SK-N-SH treated with all-trans-retinoic acid at 6 μM for 48 hours (cell line): ENCODE measurements around the gene NEGR1.

Source experiments
- ATAC-seq: fragments of 200-7000 bp; cut with Tn5 transposase; 3 replicates; pipeline ENCODE4 v1.9.1; 2020; ENCODE audit warnings: mild to moderate bottlenecking, moderate library complexity
- ARNTL ChIP-seq: fragments of 450-650 bp; formaldehyde crosslinking; IDR thresholded peaks from 2 replicates; pipeline ENCODE4 v1.5.0; 2020; ENCODE audit warnings: low read depth, mild to moderate bottlenecking, moderate library complexity, borderline replicate concordance
- BACH2 ChIP-seq: fragments of 250-450 bp; sonication (Bioruptor Pico); IDR thresholded peaks from 2 replicates; pipeline ENCODE4 v1.9.0; 2021; ENCODE audit warnings: mild to moderate bottlenecking, borderline replicate concordance
- CSDC2 ChIP-seq: fragments of 250-450 bp; sonication (Bioruptor Pico); IDR thresholded peaks from 2 replicates; pipeline ENCODE4 v1.5.0; 2020; ENCODE audit warnings: mild to moderate bottlenecking, moderate library complexity
- GLIS3 ChIP-seq: fragments of 250-450 bp; sonication (Bioruptor Pico); IDR thresholded peaks from 2 replicates; pipeline ENCODE4 v1.5.0; 2020; ENCODE audit warnings: mild to moderate bottlenecking, moderate library complexity
- ISL1 ChIP-seq: fragments of 250-450 bp; sonication (Bioruptor Pico); IDR thresholded peaks from 2 replicates; pipeline ENCODE4 v2.1.2; 2022; ENCODE audit warnings: mild to moderate bottlenecking, moderate library complexity
- OSR1 ChIP-seq: fragments of 250-450 bp; sonication (Bioruptor Pico); IDR thresholded peaks from 2 replicates; pipeline ENCODE4 v1.8.0; 2022; ENCODE audit warnings: moderate library complexity, mild to moderate bottlenecking, inconsistent platforms
- PPARA ChIP-seq: fragments of 250-450 bp; sonication (Bioruptor Pico); IDR thresholded peaks from 2 replicates; pipeline ENCODE4 v1.5.0; 2020; ENCODE audit warnings: mild to moderate bottlenecking, borderline replicate concordance
- RARB ChIP-seq: fragments of 250-450 bp; sonication (Bioruptor Pico); IDR thresholded peaks from 2 replicates; pipeline ENCODE4 v1.8.0; 2021; ENCODE audit warnings: mild to moderate bottlenecking, moderate library complexity
- SNAI2 ChIP-seq: fragments of 250-450 bp; sonication (Bioruptor Pico); IDR thresholded peaks from 2 replicates; pipeline ENCODE4 v1.5.0; 2020; ENCODE audit warnings: mild to moderate bottlenecking, moderate library complexity
- TCF4 ChIP-seq: fragments of 250-450 bp; sonication (Bioruptor Pico); IDR thresholded peaks from 2 replicates; pipeline ENCODE4 v1.8.0; 2021; ENCODE audit warnings: mild to moderate bottlenecking, moderate library complexity, borderline replicate concordance
- TOX ChIP-seq: fragments of 250-450 bp; sonication (Bioruptor Pico); IDR thresholded peaks from 2 replicates; pipeline ENCODE4 v1.8.0; 2021; ENCODE audit warnings: mild to moderate bottlenecking, moderate library complexity, borderline replicate concordance
- ZC3H10 ChIP-seq: fragments of 250-450 bp; sonication (Bioruptor Pico); IDR thresholded peaks from 2 replicates; pipeline ENCODE4 v1.5.1; 2021; ENCODE audit warnings: mild to moderate bottlenecking, moderate library complexity
- ZFP3 ChIP-seq: fragments of 250-450 bp; sonication (Bioruptor Pico); IDR thresholded peaks from 2 replicates; pipeline ENCODE4 v1.5.0; 2020; ENCODE audit warnings: mild to moderate bottlenecking, moderate library complexity
- ZFP30 ChIP-seq: fragments of 450-650 bp; formaldehyde crosslinking; IDR thresholded peaks from 2 replicates; pipeline ENCODE4 v1.5.0; 2022; ENCODE audit warnings: mild to moderate bottlenecking, moderate library complexity
- ZNF565 ChIP-seq: fragments of 450-650 bp; formaldehyde crosslinking; conservative IDR thresholded peaks from 2 replicates; pipeline ENCODE4 v1.5.0; 2020; ENCODE audit warnings: low read depth, mild to moderate bottlenecking, moderate library complexity
- ZNF70 ChIP-seq: fragments of 450-650 bp; formaldehyde crosslinking; IDR thresholded peaks from 2 replicates; pipeline ENCODE4 v1.5.0; 2020; ENCODE audit warnings: mild to moderate bottlenecking, moderate library complexity
- ZNF8 ChIP-seq: fragments of 450-650 bp; formaldehyde crosslinking; IDR thresholded peaks from 2 replicates; pipeline ENCODE4 v1.5.0; 2020; ENCODE audit warnings: mild to moderate bottlenecking, moderate library complexity
- TF ChIP-seq, protein P1 (sequence below): fragments of 250-450 bp; sonication (Bioruptor Pico); IDR thresholded peaks from 2 replicates; pipeline ENCODE4 v1.8.0; 2021; ENCODE audit warnings: low read depth, mild to moderate bottlenecking, moderate library complexity, borderline replicate concordance
- TF ChIP-seq, protein P2 (sequence below): fragments of 250-450 bp; sonication (Bioruptor Pico); IDR thresholded peaks from 2 replicates; pipeline ENCODE4 v1.5.1; 2021; ENCODE audit warnings: mild to moderate bottlenecking, moderate library complexity
- TF ChIP-seq, protein P3 (sequence below): fragments of 250-450 bp; sonication (Bioruptor Pico); IDR thresholded peaks from 2 replicates; pipeline ENCODE4 v1.8.0; 2020; ENCODE audit warnings: mild to moderate bottlenecking, moderate library complexity, borderline replicate concordance
- TF ChIP-seq, protein P4 (sequence below): fragments of 250-450 bp; sonication (Bioruptor Pico); IDR thresholded peaks from 2 replicates; pipeline ENCODE4 v1.5.0; 2020; ENCODE audit warnings: mild to moderate bottlenecking, moderate library complexity
- TF ChIP-seq, protein P5 (sequence below): fragments of 250-450 bp; sonication (Bioruptor Pico); IDR thresholded peaks from 2 replicates; pipeline ENCODE4 v1.5.1; 2020; ENCODE audit warnings: low read depth, mild to moderate bottlenecking, moderate library complexity

The NEGR1 gene

DNA sequence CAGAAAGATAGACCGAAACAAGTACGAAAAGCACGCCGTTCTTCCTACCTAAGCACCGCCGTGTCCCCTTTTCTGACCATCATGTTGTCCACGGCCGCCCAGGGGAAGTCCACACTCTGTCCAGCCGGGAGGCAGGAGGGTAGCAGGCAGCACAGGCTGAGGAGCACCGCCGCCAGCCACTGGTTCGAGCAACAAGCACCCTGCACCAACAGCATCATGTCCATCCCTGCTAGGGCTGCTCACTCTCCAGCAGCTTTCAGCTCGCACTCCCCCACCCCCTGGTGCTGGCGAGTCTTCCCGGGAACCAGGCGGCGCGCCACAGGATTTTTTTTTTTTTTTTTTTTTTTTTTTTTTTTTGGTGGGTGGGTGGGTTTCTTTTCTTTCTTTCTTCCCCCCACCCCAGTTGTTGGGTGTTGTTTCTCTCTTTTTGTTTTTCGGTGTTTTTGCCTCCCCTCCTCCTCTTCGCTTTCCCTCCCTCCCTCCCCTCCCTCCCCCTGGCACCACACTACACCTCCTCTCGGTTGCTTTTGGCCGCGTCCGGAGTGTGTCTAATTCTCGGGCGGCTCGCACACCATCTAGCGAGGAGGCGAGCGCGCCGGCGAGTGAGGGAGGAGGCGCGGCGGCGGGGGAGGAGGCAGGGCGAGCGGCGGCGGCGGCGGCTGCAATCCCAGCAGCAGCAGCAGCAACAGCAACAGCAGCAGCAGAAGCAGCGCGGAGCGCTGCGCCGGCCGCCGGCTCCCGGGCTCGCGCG, at the start of gene NEGR1:
NEGR1 (minus strand) TSS at position 269 of the 751 bp plus-strand sequence.
- peak; percentile 80 for ATAC-seq
- no peak for TF ChIP-seq ZC3H10 (CRISPR knock-in tag)
- TF ChIP-seq SNAI2 (CRISPR knock-in tag), result no peak
- no peak for TF ChIP-seq ZNF565 (CRISPR knock-in tag)
- no peak for TF ChIP-seq OSR1 (CRISPR knock-in tag)
- TF ChIP-seq PPARA (CRISPR knock-in tag), result no peak
- no peak for TF ChIP-seq CSDC2 (CRISPR knock-in tag)
- TF ChIP-seq ZNF70 (CRISPR knock-in tag), result no peak
- TF ChIP-seq TOX, result no peak
- TF ChIP-seq RARB (CRISPR knock-in tag), result no peak
- no peak for TF ChIP-seq ZFP3 (CRISPR knock-in tag)
- TF ChIP-seq, all 23 proteins: peak for 0

DNA sequence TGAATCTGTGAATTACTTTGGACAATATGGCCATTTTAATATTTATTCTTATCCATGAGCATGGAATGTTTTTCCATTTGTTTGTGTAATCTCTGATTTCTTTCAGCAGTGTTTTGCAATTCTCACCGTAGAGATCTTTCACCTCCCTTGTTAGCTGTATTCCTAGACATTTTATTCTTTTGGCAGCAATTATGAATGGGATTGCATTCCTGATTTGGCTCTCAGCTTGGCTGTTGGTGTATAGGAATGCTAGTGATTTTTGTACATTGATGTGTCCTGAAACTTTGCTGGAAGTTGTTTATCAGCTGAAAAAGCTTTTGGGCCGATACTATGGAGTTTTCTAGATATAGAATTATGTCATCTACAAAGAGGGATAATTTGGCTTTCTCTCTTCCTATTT, 44.2 kb upstream of the NEGR1 start:
- ATAC-seq, result no peak
- TF ChIP-seq, protein P1, sequence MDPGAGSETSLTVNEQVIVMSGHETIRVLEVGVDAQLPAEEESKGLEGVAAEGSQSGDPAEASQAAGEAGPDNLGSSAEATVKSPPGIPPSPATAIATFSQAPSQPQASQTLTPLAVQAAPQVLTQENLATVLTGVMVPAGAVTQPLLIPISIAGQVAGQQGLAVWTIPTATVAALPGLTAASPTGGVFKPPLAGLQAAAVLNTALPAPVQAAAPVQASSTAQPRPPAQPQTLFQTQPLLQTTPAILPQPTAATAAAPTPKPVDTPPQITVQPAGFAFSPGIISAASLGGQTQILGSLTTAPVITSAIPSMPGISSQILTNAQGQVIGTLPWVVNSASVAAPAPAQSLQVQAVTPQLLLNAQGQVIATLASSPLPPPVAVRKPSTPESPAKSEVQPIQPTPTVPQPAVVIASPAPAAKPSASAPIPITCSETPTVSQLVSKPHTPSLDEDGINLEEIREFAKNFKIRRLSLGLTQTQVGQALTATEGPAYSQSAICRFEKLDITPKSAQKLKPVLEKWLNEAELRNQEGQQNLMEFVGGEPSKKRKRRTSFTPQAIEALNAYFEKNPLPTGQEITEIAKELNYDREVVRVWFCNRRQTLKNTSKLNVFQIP (CRISPR knock-in tag), result no peak
- TF ChIP-seq TOX (no peak), TCF4 (CRISPR knock-in tag) (no peak), ZNF565 (CRISPR knock-in tag) (no peak), OSR1 (CRISPR knock-in tag) (no peak), ZFP30 (CRISPR knock-in tag) (no peak), SNAI2 (CRISPR knock-in tag) (no peak), RARB (CRISPR knock-in tag) (no peak), ISL1 (CRISPR knock-in tag) (no peak), ZFP3 (CRISPR knock-in tag) (no peak), GLIS3 (CRISPR knock-in tag) (no peak), ZNF8 (CRISPR knock-in tag) (no peak), BACH2 (no peak)
- TF ChIP-seq, protein P2, sequence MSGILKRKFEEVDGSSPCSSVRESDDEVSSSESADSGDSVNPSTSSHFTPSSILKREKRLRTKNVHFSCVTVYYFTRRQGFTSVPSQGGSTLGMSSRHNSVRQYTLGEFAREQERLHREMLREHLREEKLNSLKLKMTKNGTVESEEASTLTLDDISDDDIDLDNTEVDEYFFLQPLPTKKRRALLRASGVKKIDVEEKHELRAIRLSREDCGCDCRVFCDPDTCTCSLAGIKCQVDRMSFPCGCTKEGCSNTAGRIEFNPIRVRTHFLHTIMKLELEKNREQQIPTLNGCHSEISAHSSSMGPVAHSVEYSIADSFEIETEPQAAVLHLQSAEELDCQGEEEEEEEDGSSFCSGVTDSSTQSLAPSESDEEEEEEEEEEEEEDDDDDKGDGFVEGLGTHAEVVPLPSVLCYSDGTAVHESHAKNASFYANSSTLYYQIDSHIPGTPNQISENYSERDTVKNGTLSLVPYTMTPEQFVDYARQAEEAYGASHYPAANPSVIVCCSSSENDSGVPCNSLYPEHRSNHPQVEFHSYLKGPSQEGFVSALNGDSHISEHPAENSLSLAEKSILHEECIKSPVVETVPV, result no peak
- TF ChIP-seq, protein P3, sequence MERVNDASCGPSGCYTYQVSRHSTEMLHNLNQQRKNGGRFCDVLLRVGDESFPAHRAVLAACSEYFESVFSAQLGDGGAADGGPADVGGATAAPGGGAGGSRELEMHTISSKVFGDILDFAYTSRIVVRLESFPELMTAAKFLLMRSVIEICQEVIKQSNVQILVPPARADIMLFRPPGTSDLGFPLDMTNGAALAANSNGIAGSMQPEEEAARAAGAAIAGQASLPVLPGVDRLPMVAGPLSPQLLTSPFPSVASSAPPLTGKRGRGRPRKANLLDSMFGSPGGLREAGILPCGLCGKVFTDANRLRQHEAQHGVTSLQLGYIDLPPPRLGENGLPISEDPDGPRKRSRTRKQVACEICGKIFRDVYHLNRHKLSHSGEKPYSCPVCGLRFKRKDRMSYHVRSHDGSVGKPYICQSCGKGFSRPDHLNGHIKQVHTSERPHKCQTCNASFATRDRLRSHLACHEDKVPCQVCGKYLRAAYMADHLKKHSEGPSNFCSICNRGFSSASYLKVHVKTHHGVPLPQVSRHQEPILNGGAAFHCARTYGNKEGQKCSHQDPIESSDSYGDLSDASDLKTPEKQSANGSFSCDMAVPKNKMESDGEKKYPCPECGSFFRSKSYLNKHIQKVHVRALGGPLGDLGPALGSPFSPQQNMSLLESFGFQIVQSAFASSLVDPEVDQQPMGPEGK (CRISPR knock-in tag), result no peak
- TF ChIP-seq, protein P4, sequence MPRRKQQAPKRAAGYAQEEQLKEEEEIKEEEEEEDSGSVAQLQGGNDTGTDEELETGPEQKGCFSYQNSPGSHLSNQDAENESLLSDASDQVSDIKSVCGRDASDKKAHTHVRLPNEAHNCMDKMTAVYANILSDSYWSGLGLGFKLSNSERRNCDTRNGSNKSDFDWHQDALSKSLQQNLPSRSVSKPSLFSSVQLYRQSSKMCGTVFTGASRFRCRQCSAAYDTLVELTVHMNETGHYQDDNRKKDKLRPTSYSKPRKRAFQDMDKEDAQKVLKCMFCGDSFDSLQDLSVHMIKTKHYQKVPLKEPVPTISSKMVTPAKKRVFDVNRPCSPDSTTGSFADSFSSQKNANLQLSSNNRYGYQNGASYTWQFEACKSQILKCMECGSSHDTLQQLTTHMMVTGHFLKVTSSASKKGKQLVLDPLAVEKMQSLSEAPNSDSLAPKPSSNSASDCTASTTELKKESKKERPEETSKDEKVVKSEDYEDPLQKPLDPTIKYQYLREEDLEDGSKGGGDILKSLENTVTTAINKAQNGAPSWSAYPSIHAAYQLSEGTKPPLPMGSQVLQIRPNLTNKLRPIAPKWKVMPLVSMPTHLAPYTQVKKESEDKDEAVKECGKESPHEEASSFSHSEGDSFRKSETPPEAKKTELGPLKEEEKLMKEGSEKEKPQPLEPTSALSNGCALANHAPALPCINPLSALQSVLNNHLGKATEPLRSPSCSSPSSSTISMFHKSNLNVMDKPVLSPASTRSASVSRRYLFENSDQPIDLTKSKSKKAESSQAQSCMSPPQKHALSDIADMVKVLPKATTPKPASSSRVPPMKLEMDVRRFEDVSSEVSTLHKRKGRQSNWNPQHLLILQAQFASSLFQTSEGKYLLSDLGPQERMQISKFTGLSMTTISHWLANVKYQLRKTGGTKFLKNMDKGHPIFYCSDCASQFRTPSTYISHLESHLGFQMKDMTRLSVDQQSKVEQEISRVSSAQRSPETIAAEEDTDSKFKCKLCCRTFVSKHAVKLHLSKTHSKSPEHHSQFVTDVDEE (CRISPR knock-in tag), result no peak

DNA sequence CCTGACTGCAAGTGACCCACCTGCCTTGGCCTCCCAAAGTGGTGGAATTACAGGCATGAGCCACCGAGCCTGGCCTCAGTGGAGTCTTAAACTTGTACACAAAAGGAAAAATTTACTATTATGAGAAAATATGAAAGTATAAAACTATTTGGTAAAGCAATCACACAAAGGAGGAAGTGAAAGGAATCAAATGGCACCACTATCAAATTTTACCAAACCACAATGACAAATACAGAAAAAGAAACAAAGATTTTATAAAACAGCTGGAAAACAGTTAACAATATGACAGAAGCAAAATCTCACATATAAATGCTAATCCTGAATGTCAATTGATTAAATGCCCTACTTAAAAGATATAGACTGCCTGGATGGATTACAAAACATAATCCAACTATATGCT, 42.1 kb upstream of the NEGR1 start:
- no peak for ATAC-seq
- no peak for TF ChIP-seq ZNF8 (CRISPR knock-in tag)
- no peak for TF ChIP-seq GLIS3 (CRISPR knock-in tag)
- TF ChIP-seq, protein P4 (CRISPR knock-in tag), result no peak
- TF ChIP-seq, protein P5, sequence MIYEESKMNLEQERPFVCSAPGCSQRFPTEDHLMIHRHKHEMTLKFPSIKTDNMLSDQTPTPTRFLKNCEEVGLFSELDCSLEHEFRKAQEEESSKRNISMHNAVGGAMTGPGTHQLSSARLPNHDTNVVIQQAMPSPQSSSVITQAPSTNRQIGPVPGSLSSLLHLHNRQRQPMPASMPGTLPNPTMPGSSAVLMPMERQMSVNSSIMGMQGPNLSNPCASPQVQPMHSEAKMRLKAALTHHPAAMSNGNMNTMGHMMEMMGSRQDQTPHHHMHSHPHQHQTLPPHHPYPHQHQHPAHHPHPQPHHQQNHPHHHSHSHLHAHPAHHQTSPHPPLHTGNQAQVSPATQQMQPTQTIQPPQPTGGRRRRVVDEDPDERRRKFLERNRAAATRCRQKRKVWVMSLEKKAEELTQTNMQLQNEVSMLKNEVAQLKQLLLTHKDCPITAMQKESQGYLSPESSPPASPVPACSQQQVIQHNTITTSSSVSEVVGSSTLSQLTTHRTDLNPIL (CRISPR knock-in tag), result no peak
- TF ChIP-seq, protein P1 (CRISPR knock-in tag), result no peak
- no peak for TF ChIP-seq CSDC2 (CRISPR knock-in tag)
- TF ChIP-seq ARNTL (CRISPR knock-in tag), result no peak
- TF ChIP-seq OSR1 (CRISPR knock-in tag), result no peak
